GM21529 (cell line): ENCODE data around the gene SLC22A12.

Experiments used
- ATAC-seq: cut with Tn5 transposase; IDR thresholded peaks from one replicate; pipeline ENCODE4 v1.9.1; 2021; ENCODE audit not compliant: unreplicated experiment

Gene SLC22A12

DNA sequence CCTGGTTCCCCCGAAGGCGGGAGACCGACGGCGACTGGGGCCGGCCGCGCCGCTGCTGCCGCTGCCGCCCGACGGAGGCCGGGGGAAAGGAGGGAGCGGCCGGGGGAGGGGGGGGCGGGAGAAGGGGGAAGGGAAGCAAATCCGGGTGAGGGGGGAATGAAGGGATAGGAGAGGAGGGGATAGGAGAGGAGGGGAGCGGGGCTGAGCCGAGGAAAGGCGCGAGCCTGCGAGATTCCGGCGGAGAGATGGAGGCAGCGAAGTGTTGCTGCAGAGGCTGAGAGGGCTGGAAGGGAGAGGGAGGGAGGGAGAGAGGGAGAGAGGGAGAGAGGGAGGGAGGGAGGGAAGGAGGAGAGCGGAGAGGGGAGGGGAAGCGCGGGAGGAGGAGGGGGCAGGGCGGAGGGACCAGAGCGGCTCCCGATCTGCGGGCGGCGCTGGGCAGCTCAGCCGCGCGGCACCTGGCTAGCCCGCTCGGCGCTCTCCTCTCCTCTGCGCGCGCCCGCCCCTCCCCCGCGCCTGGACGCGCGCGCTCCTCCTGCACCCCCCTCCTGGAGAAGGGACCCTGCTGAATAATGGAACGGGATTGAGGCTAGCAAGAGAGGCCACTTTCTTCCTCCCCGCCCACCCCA is 52.3 kb downstream of the SLC22A12 start:
- no peak for ATAC-seq

DNA sequence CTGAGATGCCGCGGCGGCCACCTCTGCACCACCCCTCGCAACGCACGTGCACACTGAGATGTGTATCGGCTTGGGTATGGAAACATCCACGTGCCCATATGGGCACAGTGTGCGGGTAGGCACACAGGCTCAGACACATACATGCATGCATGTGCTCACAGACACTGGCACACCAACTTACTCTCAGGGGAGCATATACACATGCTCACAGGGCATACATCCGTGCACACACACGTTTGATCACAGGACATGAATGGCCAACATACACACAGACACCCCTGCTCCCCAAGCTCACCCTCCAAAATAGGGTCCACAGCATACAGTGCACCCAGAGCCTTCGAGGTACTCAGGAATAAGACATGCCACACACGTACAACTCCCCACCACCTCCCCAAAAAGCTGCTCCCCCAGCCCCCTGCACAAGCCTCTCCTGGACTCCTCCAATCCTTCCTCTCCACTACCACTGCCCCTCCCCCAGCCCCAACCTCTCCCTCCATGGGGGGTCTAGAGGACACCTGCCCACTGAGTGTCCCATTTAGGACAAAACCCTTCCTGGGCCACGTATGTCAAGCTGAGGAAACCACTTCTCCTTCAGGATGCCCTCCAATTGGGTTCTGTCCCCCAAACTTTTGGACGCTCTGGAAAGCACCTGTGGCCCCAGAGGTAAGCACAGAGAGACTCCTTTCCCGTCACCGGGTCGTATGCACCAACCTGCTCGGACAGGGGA is 53.1 kb downstream of the SLC22A12 start:
- ATAC-seq, result no peak

DNA sequence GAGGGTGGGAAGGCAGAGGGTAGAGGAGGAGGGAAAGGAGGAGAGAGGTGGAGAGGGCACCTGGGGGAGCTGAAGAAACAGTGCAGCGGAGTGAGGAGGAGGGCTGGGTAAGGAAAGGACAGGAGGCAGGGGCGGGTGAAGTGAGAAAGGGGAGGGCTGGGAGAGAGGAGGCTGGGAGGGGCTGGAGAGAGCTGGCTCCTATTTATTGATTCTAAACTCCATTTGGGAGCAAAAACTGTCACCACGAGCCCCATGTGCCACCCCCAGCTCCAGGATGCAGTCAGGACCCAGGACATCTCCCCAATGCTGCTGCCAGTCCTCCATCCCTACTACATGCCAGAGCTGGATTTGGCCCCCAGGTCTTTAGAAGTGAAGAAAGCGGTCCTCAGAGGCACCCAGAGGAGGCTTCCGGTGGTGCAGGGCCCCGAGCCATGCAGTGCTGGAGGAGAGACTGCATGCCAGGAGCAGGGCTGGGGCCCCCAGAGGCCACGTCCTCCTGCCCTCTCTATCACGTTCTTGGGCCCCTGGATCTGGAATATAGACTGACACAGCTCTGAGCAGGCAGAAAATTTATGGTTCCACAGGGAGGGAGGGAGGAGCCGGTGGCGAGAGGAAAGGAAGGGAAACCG is 53.7 kb downstream of the SLC22A12 start:
- ATAC-seq, result no peak

DNA sequence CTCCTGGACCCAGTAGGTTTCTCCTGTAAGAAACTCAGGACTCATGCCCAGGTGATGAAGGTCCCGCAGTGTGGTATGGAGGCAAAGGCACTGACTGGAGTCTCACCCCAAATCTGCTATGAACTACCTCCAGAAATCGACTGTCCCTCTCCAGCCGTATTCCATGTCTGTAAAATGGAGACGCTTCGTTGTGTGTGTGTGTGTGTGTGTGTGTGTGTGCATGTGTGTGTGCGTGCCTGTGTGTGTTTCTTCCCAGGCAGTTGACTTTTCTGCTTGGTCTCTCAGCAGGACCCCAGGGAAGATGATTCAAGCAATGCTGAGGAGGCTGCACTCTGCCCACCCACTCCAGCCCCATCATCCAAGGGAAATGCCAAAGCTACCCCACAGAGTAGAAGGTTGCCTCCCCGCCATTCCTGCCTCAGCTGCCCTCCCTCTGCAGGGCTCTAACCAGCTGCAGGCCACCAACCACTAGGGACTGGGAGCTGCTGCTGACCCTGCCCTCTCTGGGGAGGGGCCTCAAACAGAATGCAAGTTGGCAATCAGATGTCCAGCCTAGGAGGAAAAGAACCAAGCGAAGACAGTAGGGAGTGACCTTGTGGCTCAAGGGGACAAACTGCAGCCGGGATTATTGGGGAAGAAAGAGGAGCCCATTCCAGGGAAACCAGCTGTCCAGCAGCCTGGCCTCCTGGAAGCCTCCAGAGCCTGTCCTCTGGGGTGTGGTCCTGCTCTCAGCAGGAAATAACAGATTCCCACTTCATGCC is 56.2 kb downstream of the SLC22A12 start:
- no peak for ATAC-seq

DNA sequence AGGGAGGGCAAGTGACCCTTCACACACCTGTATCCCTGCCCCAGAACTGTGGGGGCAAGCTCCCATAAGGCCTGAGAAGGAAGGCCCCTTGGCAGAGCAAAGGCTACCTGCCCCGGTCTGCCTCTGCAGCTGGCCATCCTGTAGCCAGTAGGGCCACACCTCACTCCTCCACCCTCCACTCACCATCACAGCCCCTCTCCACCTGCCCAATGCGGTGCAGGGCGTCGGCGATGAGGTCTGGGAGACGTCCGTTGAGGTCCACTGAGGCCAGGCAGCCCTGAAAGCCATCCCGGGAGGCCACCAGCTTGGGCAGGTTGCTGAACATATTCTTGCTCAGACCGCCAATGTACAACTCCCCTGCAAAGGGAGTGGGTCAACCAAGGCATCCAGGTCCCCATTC is 57.5 kb downstream of the SLC22A12 start:
- no peak for ATAC-seq

DNA sequence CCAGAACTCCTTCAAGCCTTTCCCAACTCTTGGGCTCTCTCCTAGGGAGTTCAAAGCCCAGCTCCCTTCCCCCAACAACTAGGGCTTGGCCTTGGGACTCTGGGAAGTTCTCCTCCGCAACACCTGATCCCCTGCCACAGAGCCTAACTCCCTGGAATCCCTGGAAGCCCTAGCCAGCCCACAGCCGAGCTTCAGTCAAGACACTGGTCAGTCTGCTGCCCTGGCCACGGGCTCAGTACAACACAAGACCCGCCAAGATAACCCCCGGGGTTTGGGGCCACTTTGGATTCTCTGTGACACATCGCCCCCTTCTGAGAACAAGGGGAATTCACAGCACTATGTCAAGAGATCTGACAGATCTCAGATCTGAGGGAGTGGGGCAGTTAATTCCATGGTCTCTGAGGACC is 58.3 kb downstream of the SLC22A12 start:
- no peak for ATAC-seq

DNA sequence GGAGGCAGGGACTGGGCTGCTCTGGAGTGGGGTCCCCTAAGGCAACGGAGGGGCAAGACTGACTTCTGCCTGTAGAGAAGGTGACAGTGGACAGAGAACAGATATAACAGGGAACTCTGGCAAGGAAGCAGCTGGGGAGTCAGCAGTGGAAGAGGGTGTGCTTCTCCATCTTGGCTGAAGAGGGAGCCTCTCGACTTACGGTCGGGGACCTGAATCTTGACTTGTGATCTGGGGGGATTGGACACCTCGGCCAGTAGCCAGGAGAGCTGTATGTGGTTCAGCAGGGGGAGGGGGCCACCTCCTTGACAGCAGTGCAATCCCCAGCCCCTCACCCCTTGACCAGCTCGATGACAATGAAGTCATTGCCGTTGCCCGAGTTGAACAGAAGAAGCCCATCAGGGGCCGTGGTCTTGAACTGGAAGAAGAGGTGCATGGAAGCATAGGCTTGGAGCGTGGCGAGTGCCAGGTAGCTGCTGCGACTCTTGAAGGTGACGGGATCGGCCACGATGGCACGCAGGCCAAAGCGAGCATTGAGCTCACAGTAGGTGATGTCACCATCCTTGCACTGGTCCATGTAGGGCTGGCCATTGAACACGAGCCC is 60.0 kb downstream of the SLC22A12 start:
- ATAC-seq, result no peak
